T-helper 9 cell (primary cell): ENCODE measurements around the gene PAOX.

ENCODE experiments used
- DNase-seq: peaks from one replicate; pipeline ENCODE4 v3.0.0-alpha.2; 2020

PAOX gene

GRCh38 chr10:133350283-133350949, 28.6 kb upstream of the PAOX start:
- DNase-seq, result no peak

DNA sequence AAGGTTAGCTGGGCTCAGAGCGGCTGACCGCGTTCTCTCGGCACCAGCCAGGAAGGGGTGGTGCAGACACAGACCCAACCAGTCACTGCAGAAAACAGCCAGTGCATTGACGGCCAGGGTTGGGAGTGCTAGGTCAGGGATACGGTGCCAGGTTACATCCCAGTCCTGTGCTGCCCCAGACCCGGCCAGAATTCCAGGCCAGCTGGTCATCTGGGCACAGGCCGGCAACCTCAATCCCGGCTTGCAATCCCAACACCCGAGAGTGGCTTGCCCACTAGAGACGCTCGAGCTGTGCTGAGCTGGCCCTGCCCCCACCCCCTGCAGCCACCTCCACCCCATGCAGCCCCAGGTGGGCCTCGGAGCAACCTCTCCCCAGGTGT, 28.1 kb upstream of the PAOX start:
- DNase-seq, result no peak

DNA sequence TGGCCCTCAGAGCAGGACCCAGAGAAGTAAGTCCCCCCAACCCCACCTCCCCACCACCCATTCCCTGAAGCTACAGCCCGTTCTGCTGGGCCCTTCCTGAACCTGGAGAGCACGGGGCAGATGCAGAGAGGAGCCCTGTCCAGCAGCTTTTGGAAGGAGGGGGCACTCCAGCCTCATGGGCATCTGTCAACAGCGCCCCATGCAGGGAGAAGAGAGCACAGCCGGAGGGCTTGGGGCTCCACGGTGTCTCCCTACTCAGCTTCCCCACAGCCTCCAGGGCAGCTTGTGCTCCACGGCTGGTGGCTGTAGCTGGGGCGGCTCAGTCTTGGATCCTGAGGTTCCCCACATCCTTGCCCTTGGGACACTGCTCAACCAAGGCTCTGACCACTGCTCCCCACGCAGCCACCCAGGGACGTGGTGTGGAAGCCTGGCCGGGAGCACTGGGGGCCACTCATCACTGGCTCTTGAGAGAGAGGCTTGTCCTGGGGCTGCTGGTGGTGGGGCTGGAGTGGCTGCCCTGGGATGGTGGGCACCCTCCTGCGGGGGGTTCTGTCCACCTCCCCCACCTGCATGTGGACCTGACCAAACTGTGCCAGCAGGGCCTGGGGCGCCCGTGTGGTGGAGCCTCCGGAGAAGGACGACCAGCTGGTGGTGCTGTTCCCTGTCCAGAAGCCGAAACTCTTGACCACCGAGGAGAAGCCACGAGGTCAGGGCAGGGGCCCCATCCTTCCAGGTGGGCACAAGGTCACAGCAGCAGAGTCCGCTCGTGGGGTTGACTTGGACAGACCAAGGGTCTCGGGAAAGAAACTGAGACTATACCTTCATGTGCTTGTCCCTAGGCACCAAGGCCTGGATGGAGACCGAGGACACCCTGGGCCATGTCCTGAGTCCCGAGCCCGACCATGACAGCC, 27.4 kb upstream of the PAOX start:
- no peak for DNase-seq

DNA sequence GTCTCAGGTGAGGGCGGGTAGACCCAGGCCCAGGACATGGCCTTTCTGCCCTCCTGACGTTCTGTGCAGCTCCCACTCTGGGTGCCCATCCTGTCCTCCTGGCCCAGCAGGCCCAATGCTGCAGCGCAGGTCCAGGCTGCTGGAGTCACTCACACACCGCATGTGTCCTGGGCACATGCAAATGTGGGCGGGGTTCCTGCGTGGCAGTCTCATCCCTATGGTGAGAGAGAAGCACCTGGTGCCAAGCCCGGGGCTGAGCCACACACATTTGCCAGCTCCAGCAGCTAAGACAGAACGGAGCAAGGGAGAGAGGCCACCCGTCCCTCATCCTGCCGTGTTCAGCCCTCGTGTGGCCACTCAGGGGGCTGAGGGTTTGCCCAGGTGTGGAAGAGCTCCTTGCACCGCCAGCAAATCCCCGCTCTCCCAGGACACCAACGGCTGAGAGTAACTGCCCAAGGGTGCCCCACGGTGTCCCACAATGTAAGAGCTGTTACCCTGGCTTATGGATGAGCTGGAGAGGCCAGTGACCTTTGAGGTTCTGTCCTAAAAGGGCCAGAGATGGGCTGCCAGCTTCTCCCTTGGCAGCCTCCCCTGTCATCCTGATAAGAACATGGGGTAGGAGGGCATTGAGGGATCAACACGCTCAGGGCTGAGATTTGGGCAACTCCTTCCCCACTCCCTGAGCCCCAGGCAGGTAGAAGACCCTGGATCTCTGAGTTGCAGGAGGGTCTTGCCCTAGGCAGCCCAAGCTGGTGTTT, 25.7 kb upstream of the PAOX start:
- DNase-seq, result no peak

DNA sequence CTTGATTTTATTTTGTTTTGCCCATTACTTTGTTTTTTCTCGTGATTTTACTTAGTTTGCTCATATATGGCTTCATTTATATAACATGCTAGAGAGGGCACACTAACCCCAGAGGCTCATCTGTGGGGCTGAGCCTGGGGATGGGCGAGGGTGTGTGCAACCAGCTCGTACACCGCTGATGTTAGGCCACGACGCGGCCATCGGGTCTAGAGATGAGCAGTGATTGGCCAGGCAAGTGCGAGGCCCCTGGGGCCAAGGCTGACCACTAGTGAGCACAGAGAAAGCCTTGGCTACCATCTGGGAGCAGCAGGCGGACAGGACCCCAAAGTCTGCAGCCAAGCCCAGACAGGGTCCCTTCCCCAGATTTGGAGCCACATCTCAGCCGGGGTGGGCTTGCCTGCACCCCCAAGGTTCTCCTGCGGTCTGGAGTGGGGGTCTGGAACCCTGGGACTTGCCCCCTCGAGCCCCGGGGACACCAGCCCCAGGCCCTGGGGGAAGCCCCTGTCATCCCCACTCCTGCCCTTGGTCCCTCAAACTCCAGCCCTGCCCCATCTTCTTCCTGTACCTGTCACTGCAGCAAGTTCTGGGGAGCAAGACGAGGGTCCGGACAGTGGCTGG, 25.0 kb upstream of the PAOX start:
- DNase-seq, result no peak

DNA sequence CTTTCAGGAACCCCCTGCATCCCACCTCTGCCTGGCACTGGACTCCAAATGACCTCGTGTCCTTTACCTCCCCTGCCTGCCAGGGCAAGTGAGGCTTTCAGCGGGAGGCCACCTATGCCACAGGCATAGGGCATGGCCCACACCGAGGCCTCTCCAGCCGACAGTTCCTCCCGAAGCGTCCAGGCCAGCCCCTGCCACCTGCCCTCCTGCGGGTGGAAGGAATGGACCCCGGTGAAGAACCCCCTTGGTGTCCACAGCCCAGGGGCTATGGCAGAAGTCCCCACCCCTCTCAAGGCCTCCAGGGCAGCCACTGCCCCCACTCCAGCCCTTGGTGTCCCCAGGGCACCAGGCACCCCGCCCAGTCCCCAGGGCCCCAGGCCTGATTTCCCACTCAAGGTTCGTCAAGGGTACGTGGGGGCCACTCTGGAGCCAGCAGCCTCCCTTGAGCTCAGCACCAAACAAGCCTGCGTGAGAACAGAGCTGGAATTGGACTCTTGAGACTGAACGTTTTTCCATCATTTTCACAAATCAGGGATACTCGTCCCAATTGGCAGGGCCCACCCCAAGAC, 24.3 kb upstream of the PAOX start:
- DNase-seq, result no peak

DNA sequence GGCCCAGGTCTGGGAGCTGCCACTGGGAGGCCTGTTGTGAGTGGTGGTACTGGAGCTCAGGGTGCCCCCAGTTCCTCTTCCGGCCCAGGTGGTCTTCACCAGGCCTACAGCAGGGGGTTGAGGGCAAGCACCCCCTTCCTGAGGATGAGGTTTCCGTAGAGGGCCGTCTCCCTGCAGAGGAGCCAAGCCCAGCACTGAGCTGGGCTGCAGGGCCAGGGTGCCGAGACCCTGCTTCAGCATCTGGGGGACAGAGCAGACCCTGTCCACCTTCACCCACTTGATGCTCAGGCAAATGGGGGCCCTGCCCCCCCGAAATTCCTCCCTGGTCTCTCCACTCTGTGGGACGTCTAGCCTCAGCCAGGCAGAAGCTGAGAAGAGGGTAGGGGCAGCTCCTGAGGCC, 23.8 kb upstream of the PAOX start:
- no peak for DNase-seq

- DNase-seq, result no peak
Measured at GRCh38 chr10:133355991-133356390, 23.1 kb upstream of the PAOX start.

DNA sequence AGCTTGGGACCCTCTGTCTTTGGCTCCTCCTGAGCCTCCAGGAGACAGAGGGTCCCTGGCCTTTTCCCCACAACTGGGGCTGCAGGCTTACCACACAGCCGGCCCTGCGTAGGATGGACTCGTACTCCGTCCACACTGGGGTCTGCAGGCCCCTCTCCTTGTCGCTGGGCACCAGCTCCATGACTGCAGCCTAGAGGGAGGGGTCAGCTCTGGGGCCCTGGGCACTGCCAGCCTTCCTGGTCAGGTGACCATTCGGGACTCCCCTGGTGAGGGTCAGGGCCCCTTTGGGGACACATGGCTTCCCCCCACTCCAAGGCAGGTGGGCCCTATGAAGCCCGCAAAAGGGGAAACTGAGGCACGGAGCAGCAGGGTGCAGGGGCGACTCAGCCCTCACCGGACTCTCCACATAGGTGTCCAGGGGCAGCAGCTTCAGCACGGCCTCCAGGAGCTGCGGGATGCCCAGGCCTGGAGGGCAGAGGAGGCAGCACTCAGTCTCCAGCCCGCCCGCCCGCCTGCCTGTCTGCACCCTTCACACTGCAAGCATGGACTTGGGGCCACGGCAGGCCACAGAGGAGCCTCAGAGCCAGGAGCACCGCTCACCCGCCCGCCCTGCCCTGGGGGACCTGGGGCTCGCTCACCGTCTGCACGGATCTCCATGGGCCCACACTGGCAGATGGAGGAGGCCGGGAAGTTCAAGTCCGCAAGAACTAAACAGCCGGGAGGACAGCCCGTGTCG, 22.3 kb upstream of the PAOX start:
- DNase-seq, result no peak

DNA sequence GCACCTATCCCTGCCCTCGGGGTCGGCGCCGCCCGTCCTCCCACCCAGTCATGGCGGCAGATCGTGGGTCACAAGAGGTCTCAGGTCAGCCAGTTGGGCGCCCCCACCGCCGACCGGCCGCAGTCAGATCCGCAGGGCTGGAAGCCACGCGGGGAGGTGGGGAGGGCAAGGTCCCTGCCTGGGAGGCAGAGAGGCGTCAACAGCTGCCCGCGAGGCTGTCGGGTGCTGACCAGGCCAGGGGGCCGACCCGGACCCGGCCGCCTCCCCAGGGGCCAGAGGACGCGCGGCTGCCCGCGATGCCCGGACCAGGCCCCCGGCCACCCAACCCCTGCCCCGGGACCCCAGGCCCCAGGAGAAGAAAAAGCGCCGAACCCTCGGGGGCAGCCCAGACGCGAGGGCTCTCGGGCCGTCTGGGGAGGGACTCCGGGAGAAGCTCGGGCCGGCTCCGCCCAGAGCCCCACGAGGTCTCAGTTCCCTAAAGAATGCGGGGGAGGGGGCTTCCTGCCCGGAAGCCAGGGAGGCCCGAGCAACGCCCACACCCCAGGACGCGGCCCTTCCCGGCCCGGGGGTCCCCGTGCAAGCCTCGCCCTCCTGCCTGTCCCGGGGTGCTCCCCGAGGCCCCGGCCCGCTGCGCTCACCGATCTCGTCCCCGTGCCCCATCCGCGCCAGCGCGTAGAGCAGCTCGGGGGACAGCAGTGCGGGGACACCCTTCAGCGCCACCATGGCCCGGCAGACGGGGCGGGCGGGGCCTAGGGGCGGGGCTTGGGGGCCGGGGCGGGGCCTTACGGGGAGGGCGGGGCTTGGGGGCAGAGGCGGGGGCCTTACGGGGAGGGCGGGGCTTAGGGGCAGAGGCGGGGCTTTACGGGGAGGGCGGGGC, 21.5 kb upstream of the PAOX start, which contains the start of gene FUOM:
Gene FUOM (minus strand): TSS at position 735 of the 877 bp plus-strand sequence. CDS start 12 bp downstream, at position 723.
- DNase-seq, result peak; percentile 68

DNA sequence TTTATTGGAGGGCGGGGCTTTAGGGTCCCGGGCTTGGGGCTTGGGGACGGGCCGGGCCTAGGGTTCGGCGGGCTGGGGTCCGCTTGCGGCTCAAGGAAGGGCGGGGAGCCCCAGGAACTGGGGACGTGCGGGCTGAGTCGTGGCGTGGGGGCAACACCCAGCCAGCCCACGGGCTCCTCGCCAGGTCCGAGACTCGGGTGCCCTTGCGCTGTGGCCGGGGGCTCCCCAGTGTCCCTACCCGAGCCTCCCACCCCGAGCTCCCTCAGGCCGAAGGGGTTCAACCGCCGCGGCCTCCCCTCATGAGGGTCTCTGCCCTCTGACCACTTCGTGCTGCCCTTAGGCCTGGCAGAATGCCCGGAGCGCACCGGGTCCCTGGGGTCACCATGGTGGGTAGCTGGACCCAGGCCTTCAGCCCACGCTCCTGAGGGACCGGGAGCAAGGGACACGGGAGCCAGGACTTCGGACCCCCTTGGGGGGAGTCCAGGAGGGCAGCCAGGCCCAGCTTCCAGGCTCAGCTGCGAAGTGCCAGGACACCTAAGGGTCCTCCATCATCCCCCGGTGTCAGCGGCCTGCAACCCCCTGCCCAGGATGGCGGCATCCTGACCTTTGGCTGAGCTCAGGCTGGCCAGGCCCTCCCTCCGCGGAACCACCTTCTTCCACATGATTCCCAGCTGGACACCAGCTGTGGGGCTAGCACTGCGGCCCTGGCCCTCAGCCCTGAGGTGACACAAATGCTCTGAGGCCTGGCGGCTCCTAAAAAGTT, 20.7 kb upstream of the PAOX start:
- no peak for DNase-seq

- DNase-seq, result no peak
Measured at GRCh38 chr10:133358925-133359310, 20.1 kb upstream of the PAOX start.

DNA sequence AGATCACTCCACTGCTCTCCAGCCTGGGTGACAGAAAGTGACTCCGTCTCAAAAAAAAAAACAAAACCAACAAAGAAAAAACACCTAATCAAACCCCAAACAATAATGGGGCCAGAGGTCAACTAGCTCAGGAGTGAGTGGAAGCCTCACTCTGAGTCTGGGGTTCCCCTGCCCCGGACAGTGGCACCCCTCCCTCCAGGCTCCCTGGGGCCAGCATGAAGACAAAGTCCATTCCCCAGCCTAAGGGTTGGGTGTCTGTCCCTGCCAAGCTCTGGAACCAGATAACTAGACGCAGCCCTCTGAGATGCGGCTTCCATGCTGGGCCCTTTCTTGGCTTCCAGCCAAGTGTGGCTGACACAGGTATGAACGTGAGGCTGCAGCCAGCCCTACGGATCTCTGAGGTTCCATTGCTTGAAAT, 19.5 kb upstream of the PAOX start:
- DNase-seq, result no peak

DNA sequence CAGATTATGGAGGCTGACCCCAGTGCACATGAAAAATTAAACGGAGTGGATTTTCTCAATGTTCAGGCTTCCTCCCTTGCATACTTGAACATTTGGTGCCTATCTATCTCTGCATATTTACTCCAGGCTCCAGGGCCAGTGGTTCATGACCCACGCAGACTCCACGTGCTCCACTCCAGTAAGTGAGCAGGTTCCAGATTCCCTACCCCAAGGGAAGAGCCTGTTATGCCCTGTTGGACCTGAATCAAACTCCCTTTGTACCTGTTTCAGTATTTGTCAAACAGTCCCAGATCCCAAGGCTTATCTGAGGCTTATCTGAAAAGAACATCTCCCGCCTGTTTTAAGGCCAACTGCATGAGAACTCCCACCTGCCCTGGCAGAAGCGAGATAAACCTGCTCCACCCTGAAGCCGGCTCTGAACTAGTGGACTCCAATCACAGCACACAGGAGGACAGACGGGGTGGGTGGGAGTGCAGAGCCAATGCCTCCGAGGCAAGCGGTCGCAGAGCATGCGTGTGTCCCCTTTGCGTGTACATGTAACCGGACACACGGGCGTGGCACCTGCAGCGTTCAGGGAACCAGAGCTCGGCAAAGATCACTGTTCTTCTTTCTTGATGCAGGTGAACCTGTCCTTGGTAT, 19.0 kb upstream of the PAOX start:
- no peak for DNase-seq

DNA sequence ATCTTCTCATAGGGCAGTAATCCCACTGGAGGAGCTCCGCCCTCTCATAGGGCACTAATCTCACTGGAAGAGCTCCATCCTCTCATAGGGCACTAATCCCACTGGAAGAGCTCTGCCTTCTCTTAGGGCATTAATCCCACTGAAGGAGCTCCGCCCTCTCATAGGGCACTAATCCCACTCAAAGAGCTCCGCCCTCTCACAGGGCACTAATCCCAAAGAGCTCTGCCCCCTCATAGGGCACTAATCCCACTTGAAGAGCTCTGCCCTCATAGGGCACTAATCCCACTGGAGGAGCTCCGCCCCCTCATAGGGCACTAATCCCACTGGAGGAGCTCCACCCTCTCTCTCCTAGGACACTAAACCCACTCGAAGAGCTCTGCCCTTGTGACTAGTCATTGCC, 17.8 kb upstream of the PAOX start:
- DNase-seq, result no peak

GRCh38 chr10:133361773-133362441, 17.2 kb upstream of the PAOX start:
- DNase-seq, result no peak

DNA sequence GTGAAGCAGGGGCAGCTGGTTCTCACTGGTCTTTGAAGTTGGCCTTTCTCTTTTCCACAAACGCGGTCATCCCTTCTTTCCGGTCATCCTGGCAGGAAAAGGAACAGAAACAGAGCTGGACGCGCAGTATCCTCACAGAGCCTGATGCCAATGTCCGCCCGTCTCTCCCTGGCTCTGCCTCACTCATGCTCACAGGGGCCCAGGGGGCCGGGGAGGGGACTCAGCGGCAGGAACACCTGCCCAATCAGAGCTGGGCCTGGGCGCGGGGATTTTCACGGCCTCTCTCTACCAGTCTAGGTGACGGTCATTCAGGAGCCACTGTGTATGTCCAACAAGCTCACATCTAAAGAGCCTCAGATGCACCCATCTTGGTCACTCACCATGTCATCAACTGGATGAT, 16.2 kb upstream of the PAOX start:
- DNase-seq, result no peak

DNA sequence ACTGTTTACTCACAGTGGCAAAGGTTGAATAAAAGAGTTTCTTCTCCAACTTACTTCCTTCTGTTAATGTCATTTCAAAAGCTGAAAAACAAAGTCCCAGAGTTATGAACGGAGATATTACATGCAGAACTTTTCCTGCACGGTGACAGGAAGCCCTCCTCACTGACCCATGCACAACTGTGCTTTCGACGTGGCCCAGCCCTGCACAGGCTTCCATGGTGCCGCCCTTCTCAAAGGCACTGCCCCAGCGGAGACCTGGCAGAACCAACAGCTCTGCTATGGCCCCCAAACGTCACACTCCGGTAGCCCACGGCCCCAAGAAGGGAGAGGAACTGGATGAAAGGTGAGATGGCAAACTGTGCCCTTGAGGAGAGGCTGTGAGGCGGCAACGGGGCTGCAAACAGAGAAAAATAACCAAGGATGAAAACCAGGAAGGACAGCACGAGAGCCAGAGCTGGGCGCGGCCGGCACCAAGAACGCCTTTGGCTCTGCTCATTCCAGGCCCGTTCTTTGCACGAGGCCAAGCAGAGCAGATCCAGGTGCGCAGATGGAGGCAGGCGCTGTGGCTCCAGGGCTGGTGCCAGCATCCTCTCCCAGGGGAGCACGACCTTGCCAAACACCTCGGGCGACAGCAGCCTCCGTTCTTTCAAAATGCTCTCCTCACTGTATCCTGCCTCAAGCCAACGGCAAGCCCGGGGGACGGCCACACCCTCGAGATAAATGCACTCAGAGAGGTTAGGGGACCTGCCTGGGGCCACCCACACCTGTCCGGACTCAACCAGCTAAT, 14.2 kb upstream of the PAOX start:
- no peak for DNase-seq
